ENCODE measurements around the gene LRP1B. TPM values are rescaled to one million over a fixed set of nuclear protein-coding genes. Genes with fewer than 3 reads are reported as not detected.

LRP1B gene
- total and polyA plus RNA-seq, 2 of the 8 experiments (the other 6 are each of a cell fraction or from before 2014, with no cell fraction given): 0.03 TPM; not detected in 1

DNA sequence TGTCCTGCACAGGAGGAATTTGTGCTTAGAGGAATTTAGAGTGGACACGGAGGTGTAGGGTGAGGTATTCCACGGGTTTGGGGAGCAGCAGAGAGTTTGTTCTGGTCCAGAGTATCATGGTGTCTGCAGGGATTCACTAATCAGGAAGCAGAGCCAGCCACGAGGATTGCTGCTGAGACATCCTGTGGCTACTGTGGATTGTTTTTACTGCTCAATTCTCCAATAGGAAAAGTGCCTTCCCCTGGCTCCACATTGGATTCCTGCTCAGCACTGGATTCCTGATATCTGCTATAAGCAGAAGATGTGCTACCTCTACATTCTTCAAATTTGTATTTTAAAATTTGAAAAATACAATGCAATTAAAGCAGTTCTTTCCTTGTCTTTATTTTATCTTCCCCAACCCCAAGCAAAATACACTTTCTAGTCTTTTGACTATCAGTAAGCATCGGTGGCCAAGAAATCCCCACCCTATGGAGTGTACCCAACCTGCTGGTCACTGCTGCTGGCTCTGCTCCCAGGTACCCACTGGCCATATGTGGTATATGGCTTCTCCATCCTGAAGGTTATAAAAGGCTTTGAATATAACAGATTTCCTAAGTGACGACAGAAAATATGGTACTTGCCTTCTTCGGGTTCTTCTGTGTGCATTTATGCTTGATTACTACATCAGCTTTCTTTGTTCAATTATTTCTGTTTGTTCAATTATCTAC lies 1947.6 kb downstream of the LRP1B start (continued):
- TF ChIP-seq, protein P1, sequence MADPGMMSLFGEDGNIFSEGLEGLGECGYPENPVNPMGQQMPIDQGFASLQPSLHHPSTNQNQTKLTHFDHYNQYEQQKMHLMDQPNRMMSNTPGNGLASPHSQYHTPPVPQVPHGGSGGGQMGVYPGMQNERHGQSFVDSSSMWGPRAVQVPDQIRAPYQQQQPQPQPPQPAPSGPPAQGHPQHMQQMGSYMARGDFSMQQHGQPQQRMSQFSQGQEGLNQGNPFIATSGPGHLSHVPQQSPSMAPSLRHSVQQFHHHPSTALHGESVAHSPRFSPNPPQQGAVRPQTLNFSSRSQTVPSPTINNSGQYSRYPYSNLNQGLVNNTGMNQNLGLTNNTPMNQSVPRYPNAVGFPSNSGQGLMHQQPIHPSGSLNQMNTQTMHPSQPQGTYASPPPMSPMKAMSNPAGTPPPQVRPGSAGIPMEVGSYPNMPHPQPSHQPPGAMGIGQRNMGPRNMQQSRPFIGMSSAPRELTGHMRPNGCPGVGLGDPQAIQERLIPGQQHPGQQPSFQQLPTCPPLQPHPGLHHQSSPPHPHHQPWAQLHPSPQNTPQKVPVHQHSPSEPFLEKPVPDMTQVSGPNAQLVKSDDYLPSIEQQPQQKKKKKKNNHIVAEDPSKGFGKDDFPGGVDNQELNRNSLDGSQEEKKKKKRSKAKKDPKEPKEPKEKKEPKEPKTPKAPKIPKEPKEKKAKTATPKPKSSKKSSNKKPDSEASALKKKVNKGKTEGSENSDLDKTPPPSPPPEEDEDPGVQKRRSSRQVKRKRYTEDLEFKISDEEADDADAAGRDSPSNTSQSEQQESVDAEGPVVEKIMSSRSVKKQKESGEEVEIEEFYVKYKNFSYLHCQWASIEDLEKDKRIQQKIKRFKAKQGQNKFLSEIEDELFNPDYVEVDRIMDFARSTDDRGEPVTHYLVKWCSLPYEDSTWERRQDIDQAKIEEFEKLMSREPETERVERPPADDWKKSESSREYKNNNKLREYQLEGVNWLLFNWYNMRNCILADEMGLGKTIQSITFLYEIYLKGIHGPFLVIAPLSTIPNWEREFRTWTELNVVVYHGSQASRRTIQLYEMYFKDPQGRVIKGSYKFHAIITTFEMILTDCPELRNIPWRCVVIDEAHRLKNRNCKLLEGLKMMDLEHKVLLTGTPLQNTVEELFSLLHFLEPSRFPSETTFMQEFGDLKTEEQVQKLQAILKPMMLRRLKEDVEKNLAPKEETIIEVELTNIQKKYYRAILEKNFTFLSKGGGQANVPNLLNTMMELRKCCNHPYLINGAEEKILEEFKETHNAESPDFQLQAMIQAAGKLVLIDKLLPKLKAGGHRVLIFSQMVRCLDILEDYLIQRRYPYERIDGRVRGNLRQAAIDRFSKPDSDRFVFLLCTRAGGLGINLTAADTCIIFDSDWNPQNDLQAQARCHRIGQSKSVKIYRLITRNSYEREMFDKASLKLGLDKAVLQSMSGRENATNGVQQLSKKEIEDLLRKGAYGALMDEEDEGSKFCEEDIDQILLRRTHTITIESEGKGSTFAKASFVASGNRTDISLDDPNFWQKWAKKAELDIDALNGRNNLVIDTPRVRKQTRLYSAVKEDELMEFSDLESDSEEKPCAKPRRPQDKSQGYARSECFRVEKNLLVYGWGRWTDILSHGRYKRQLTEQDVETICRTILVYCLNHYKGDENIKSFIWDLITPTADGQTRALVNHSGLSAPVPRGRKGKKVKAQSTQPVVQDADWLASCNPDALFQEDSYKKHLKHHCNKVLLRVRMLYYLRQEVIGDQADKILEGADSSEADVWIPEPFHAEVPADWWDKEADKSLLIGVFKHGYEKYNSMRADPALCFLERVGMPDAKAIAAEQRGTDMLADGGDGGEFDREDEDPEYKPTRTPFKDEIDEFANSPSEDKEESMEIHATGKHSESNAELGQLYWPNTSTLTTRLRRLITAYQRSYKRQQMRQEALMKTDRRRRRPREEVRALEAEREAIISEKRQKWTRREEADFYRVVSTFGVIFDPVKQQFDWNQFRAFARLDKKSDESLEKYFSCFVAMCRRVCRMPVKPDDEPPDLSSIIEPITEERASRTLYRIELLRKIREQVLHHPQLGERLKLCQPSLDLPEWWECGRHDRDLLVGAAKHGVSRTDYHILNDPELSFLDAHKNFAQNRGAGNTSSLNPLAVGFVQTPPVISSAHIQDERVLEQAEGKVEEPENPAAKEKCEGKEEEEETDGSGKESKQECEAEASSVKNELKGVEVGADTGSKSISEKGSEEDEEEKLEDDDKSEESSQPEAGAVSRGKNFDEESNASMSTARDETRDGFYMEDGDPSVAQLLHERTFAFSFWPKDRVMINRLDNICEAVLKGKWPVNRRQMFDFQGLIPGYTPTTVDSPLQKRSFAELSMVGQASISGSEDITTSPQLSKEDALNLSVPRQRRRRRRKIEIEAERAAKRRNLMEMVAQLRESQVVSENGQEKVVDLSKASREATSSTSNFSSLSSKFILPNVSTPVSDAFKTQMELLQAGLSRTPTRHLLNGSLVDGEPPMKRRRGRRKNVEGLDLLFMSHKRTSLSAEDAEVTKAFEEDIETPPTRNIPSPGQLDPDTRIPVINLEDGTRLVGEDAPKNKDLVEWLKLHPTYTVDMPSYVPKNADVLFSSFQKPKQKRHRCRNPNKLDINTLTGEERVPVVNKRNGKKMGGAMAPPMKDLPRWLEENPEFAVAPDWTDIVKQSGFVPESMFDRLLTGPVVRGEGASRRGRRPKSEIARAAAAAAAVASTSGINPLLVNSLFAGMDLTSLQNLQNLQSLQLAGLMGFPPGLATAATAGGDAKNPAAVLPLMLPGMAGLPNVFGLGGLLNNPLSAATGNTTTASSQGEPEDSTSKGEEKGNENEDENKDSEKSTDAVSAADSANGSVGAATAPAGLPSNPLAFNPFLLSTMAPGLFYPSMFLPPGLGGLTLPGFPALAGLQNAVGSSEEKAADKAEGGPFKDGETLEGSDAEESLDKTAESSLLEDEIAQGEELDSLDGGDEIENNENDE (IDR thresholded peaks at IDR 0.05; ENCODE audit: insufficient replicate concordance, low read length): no peak
- TF ChIP-seq SUZ12 (IDR thresholded peaks at IDR 0.05; ENCODE audit: low read length): no peak
- no peak for TF ChIP-seq ZNF274 (IDR thresholded peaks at IDR 0.05; ENCODE audit: borderline replicate concordance, extremely low read depth, low read length)
- TF ChIP-seq EGR1 (IDR thresholded peaks at IDR 0.05; ENCODE audit: borderline replicate concordance, low read depth, low read length): no peak
- no peak for TF ChIP-seq TAF7 (optimal IDR thresholded peaks at IDR 0.05; ENCODE audit: borderline replicate concordance, low read depth, low read length)
- TF ChIP-seq JUND (IDR thresholded peaks at IDR 0.05; ENCODE audit: low read length): no peak
- TF ChIP-seq YY1 (IDR thresholded peaks at IDR 0.05; ENCODE audit: low read depth, low read length): no peak

Measured in H1 (cell line).